Activated T-cell treated with anti-CD3 and anti-CD28 coated beads for 4 hours (primary cell): ENCODE data around the gene C2orf49.

ENCODE experiments used
- DNase-seq: peaks from one replicate; pipeline ENCODE4 v3.0.0-alpha.2; 2020

Gene C2orf49

DNA sequence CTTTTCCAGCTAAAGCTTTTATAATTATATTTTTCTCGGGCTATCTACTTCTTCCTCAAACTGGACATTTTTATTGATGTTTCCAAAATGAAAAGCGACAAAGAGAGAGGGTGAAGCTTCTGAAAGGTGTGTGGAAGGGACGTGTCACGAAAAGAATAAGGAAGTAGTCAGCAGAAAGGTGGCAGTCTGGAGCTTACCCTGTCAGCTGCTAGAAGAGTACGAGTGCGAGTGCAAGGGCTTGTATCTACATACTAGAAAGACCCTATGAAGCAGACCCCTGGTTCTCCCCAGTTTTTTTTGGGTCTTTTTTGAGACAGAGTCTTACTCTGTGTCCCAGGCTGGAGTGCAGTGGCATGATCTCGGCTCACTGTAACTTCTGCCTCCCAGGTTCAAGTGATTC lies 46.9 kb downstream of the C2orf49 start:
- no peak for DNase-seq

DNA sequence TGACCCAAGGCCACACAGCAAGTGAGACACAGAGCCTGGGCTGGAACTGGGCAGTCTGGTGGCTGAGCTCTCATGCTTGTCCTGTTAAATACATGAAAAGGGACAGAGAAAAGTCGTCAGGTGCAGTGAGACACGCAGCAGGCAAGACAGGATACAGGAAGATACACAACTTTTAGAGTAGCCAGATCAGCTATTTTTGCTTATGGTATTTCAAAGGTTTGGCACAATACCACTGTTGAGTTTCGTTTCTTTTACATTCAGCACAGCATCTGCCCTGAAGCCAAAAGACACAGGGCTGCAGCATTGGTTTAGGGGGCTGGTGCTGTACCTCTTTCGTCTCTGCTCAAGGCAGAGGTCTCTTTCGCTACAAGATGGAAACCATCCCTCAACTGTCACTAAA lies 47.5 kb downstream of the C2orf49 start:
- DNase-seq = no peak

DNA sequence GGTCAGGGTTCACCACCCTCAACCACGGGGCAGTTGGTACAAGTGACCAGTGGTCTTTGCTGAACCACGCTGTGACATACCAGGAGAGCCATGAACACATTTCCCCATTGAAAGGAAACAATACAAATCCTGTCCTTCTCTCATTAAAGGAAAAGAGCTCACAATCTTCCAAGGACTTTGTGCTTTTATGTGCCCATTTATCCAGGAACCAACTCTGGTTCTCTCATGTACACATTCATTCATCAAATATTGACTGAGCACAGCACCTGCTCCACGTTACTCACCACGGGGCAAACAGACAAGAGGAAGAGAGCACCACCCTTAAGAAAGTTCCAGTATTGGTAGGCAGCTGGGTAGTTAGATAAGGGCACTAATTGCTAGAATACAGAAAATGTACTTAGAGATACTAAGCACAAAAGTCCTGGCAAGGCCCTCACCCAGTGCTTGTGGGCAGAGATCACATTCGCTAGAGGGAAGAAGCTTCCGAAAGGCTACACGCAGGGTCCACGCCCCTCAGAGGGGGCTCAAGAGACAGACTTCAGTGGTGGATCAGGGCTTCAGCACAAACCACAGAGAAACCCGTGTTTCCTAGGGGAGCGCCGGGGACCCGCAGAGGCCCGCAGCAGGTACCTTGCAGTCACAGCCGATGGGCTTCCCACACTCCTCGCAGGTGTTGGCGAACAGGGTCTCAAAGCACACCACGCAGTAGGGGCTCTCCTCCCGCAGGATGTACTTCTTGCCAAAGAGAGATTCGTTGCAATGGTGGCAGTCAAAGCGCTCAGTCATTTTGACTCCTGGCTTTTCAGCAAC lies 48.6 kb downstream of the C2orf49 start:
- no peak for DNase-seq

DNA sequence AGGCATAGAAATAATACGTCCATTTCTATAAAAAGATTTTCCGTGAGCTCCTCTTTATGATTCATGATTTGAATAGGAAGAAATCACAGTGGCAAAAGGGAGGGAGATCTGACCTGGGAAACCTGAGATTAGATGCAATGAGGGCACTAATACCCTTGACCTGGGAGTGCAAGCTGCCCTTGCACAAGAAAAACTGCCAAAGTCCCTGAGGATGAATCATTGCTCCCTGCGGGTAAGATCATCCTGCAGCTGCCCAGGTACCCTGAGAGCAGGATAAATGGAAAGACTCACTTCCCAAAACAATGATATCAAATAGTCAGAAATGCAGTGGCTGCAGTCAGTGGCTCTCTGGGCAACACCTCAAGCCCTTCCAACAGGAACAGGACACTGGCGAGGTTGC lies 49.9 kb downstream of the C2orf49 start:
- no peak for DNase-seq

DNA sequence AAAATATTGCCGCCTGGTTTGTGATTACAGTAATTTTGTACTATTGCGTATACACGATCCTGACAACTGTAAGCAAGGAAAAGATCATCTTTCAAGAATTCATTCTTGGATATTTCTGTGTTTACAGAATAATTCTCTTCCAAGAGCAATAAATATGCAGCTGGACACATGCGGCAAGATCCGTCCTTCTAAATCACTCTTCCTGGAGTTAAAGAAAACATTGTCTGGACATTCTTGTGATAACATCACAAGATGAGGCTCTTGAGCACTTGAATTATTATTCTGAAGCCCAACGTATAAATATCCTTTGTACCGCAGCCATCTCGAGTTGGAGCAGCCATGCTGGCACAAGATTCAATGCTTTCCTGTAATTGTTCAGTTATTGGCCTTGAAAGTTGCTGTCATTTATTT lies 51.6 kb downstream of the C2orf49 start:
- DNase-seq = no peak

DNA sequence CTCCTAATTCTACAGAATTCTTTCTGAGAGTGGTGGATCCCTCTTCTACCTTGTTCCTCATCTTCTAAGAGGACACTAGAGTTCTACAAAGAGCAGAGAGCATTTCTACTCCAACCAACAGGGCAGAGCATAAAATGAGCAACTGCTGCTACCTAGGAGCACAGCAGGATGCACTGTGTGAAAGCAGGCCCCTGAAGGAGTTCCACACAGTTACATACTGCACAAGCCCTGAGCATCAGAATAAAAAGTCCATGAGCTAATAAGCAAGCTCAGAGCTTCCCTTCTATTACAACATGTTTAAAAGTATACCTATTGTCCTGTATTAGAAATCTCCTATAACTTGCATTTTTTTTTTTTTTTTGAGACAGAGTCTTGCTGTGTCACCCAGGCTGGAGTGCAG lies 53.1 kb downstream of the C2orf49 start:
- DNase-seq = no peak

DNA sequence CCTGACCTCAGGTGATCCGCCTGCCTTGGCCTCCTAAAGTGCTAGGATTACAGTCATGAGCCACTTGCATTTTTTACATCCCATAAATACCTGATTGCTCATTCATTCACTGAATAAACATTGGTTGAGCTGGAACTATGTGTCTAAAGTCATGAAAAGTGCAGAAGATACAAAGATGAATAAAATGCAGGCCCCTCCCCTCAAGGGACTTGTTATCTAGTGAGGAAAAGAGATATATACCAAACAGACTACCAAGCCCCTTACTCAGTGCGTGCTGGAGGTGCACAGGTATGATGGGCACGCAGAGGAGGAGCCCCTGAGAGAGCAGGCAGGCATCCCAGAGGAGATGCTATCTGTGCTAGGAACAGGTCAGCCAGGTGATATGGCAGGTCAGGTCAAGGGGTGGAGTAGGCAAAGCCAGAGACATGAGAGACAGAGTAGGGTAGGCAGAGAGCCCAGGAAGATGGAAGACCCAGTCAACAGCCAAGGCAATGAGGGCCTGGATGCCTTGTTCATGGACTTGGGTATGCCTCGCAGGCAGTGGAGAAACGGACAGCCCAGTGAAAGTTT lies 53.8 kb downstream of the C2orf49 start:
- DNase-seq = no peak

DNA sequence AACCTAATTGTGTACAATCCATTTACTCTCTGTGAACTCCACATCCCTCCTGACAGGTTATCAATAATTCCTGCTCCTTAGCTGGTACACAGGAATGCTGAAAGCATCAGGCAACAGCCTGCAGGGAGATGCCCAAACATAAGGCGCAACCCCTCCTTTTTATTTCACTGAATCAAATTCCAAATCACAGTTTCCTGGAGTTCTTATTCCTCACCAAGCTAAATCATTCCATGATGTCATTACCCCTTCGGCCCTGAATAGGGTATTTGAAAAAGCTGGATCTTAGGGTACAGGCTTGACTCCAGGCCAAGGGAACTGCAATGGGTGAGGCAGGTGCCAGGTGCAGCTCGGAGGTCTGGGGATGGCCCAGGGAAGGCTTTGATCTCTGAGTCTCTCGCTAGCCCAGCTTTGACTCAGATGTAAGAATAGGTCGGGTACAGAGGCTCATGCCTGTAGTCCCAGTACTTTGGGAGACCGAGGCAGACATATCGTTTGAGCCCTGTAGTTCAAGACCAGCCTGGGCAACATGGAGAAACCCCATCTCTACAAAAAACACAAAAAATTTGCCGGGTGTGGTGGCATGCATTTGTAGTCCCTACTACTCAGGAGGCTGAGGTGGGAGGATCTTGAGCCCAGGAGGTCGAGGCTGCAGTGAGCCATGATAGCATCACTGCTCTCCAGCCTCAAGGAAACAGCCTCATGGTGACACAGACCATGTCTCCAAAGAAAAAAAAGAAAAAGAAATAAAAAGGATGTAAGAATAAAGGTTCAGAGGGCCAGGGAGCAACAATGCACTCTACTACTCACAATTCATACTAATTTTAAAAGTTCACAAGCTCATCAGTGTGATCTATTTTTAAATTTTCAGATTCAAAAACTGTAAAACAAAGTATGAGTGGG lies 54.7 kb downstream of the C2orf49 start:
- no peak for DNase-seq

DNA sequence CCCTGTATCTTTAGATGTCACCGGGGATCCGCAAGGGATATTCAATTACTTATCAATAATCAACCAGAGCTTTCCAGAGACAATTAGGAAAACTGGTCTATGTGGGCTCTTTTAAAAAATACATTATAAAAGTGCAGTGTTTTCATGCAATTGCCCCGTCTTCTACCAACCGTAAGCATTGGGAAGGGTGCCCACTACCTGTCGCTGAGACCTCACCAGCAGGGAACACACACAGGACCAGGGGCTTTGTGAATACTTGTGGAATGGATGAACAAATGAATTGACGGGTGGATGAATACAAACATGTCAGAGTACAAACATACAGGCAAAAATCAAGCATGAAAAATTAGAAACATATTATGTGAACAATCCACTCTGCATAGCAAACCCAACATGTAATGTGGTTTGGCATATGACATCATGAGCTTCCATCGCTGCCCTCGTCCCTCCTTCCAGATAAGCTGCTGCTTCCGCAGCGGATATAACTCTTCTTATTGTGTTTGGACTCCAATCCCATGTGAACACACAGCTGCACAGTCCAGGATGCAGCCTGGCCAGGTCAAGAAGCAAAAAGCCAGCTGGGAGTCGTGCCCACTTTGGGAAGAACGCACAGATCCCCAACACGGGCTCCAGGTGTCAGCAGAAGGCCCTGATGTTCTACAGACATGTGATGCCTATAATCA lies 56.2 kb downstream of the C2orf49 start:
- DNase-seq = no peak

DNA sequence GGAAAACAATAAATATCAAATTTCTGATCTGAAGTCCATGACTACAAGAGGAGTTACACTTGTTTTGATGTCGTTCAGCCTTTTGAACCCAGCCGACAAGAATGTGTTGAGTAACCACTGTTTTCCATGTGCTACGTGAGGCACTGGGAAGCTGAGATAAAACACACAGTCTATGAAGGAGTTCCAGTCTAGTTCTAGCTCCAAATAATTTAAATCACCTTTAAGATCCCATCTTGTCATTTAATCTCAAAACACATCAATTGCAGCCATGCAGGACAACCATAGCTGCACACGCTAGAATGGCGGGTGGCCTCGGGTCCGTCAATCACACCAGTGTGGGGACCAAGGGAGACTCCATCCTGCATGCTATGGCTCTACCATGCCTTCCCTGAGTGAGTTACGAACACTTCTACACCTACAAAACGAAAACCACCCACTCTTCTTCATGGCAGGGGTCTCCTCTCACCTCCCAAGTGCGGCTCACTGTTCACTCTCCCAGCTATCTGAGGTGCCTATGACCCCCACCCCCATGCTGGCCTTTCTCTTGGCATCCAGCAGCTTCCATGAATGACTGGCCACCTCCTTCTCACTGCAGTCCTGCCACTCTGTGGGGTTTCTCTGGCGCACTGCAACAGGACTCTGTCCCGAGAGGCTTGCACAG lies 57.7 kb downstream of the C2orf49 start:
- no peak for DNase-seq

DNA sequence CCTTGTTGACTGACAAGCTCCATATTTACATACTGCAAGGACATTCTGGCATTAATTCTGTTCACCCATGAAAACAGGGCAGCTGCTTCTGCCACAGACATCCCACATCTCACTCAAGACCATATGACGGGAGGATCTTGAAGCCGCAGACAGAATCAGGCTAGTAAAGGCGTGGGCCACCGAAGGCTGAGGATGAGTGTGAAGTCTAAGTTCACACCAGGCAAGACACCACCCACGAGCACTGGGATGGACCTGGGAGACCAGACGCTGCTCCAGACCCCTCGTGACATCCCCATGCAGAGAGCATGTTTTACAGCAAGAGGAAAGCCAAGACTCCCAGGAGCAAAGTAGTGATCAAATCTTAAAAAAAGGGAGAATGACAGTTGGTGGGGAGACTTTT lies 58.4 kb downstream of the C2orf49 start:
- no peak for DNase-seq

DNA sequence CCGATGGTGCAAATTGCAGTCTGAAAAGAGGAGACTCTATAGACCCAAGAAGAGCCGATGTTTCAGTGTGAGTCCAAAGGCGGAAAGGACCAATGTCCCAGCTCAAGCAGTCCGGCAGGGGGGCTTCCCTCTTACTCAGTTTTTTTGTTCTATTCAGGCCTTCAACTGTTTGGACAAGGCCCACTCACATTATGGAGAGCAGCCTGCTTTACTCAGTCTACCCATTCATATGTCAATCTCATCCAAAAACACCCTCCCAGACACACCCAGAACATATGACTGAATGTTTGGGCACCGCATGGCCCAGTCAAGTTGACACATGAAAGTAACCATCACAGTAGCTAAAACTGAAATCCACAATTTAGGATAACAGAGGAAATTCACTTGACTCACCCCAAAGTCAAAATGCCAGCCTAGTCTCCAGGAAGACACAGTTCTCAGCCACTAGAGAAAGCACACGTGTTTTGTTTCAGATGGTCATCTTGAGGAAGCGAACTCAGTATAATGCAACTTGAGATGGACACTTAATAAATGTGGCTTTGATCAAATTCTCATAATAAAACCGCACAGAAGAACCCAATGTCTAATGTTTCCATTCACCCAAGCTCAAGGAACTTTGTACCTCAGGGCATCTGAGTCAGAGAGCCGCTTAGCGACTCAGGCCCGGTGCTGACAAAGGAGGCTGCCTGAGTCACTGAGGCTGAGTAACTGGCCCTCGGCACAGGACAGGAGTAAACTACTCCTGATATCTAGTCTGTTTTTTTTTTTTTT lies 59.1 kb downstream of the C2orf49 start:
- peak; percentile 22 for DNase-seq

DNA sequence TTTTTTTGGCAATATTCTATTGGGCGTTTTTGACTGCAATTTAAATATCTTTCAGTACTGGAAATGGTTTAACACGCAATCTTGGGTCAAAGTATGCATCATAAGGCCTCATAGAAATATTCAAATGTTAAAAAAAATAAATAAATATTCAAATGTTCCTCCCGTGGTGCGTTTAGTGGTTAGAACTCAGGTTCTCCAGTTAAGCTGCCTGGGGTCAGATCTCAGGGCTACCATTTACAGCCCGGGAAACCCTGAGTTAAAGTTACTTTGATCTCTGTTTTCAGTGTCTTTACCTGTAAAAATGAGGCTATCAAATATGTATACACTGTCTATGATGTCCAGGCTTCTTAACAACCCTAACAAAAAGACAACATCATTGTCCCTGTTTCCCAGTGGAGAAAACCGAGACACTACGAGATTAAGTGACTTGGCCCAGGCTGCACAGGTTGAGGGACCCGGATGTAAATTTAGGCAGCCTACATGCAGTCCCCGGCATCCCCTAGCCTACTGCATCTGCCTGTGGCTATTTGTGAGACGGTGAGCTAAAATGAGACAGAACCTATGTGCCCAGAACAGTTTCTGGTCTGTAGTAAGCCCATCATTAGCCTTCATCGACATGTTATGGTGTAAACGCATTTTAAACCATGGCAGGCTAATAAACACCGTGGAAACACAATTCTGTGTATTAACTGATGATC lies 59.8 kb downstream of the C2orf49 start:
- no peak for DNase-seq

DNA sequence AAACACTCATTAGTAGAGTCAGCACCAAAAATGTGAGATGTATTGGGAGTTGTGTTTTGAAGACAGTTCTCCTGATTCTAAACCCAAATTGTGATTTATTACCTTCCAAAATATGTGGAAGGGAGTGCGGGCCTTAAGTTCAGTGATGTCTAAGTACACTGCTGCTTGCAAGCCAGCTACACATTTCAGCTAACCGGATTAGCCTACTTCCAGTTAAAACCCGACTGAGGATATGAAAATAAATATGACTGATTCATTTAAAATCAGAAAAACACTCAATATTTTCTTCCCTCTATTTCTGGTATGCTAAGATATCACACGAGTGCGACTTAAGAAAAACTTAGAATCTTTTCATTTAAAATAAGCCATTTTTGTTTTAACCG lies 60.6 kb downstream of the C2orf49 start:
- DNase-seq = no peak

DNA sequence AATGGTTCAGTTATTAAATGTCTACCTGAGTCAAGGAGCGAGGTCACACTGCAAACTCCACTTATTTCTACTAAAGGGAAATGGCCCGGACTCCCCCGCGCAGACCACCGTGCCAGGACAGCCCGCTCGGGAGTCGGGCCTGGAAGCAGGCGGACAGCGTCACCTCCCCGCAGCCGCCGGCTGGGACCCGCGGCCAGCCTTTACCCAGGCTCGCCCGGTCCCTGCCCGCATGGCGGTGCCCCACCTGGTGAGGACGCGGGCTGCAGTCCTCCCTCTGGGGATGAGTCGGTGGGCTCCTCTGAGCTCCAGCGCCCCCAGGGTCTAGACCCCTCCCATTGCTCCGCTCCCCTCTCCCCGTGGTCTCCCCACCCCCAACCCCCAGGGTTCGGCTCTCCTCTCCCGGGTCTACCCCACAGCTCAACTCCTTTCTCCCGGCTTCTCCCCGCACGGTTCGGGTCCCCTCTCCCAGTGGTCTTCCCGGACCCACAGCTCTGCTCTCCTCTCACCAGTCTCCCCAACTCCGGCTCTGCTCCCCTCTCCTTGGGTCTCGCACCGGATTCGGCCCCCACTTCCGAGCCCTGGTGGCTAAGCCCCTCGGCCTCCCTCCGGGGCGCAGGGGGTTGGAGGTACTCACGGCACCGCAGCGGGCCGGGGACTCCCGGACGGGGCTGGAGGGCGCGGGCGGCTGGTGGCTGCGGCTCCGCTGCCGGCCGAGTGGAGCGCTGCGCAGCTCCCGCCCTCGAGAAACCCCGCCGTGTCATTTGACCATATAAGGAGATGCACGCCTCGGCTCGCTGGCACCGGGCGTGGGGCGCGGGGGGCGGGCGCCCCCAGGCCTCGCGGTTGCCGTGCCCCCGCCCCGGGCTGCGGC lies 61.2 kb downstream of the C2orf49 start, which contains the start of gene FHL2:
TSS of gene FHL2 (minus strand) at position 716 of the 871 bp plus-strand sequence. CDS start 12,535 bp downstream, outside the sequence.
- DNase-seq = peak; percentile 58
